Muscle layer of duodenum (tissue), 2 donors: ENCODE data around the gene ZNF469.

Experiments
- H3K27ac ChIP-seq: one replicate; pipeline ENCODE4 v1.7.0; 2013; ENCODE audit warnings: mild to moderate bottlenecking, low read length
- H3K27me3 ChIP-seq: one replicate; pipeline ENCODE4 v1.7.0; 2013; ENCODE audit warnings: low read depth, mild to moderate bottlenecking, control low read depth, low read length
- H3K36me3 ChIP-seq, 2 donors: one replicate each; pipeline ENCODE4 v1.7.0; 2013; ENCODE audit warnings: low read length in 2 of 2, control low read depth in 1 of 2, mild to moderate bottlenecking in 1 of 2; ENCODE audit not compliant: insufficient read depth in 2 of 2, control insufficient read depth in 1 of 2
- H3K4me1 ChIP-seq, 2 donors: one replicate each; pipeline ENCODE4 v1.7.0; 2013; ENCODE audit warnings: low read length in 2 of 2, mild to moderate bottlenecking in 2 of 2, control low read depth in 1 of 2, moderate library complexity in 1 of 2; ENCODE audit not compliant: insufficient read depth in 2 of 2, control insufficient read depth in 1 of 2
- H3K4me3 ChIP-seq, 2 donors: one replicate each; pipeline ENCODE4 v1.7.0; 2013; ENCODE audit warnings: low read length in 2 of 2, low read depth in 1 of 2, mild to moderate bottlenecking in 1 of 2
- H3K9me3 ChIP-seq, 2 donors: one replicate each; pipeline ENCODE4 v1.7.0; 2013; ENCODE audit warnings: low read length in 2 of 2, control low read depth in 1 of 2, mild to moderate bottlenecking in 1 of 2; ENCODE audit not compliant: control insufficient read depth in 1 of 2
- donor health status: healthy.

Gene ZNF469

GRCh38 chr16:88365244-88365865, 17.4 kb upstream of the ZNF469 start:
- Histone ChIP-seq H3K36me3 (no peaks in the 10 kb centered on the region), H3K27me3 (no peaks in the 10 kb centered on the region), H3K9me3 (peaks cover 0 to 4% of the 10 kb centered on the region in 2 donors), H3K27ac (no peak overlapping the region), H3K4me1 (no peaks in the 10 kb centered on the region), H3K4me3 (no peak overlapping the region)

GRCh38 chr16:88366032-88366703, 16.6 kb upstream of the ZNF469 start:
- no peak overlapping the region for H3K4me3 ChIP-seq
- no peak overlapping the region for H3K27ac ChIP-seq

GRCh38 chr16:88366704-88367047, 16.1 kb upstream of the ZNF469 start:
- H3K4me1 ChIP-seq = no peaks in the 10 kb centered on the region
- no peak overlapping the region for H3K27ac ChIP-seq
- H3K9me3 ChIP-seq = peaks cover 0 to 4% of the 10 kb centered on the region in 2 donors
- H3K4me3 ChIP-seq = no peak overlapping the region
- H3K27me3 ChIP-seq = no peaks in the 10 kb centered on the region
- no peaks in the 10 kb centered on the region for H3K36me3 ChIP-seq

More at GRCh38 chr16:88366032-88366703, 16.6 kb upstream of the ZNF469 start:
- Histone ChIP-seq H3K36me3 (no peaks in the 10 kb centered on the region), H3K4me1 (no peaks in the 10 kb centered on the region), H3K27me3 (no peaks in the 10 kb centered on the region), H3K9me3 (peaks cover 0 to 4% of the 10 kb centered on the region in 2 donors)

GRCh38 chr16:88367560-88367959, 15.2 kb upstream of the ZNF469 start:
- Histone ChIP-seq H3K36me3 (no peaks in the 10 kb centered on the region), H3K27ac (no peak overlapping the region), H3K9me3 (peaks cover 0 to under 1% of the 10 kb centered on the region in 2 donors), H3K4me1 (no peaks in the 10 kb centered on the region), H3K27me3 (no peaks in the 10 kb centered on the region), H3K4me3 (no peak overlapping the region)

GRCh38 chr16:88368036-88368435, 14.7 kb upstream of the ZNF469 start:
- no peaks in the 10 kb centered on the region for H3K27me3 ChIP-seq
- H3K9me3 ChIP-seq = no peaks in the 10 kb centered on the region
- H3K27ac ChIP-seq = no peak overlapping the region
- H3K4me1 ChIP-seq = no peaks in the 10 kb centered on the region
- no peaks in the 10 kb centered on the region for H3K36me3 ChIP-seq
- no peak overlapping the region for H3K4me3 ChIP-seq

- no peak overlapping the region for H3K4me3 ChIP-seq
- H3K4me1 ChIP-seq = no peaks in the 10 kb centered on the region
- H3K36me3 ChIP-seq = no peaks in the 10 kb centered on the region
- H3K27me3 ChIP-seq = no peaks in the 10 kb centered on the region
- H3K27ac ChIP-seq = no peak overlapping the region
- H3K9me3 ChIP-seq = no peaks in the 10 kb centered on the region
These were observed 13.8 kb upstream of the ZNF469 start for GRCh38 chr16:88368994-88369393.

GRCh38 chr16:88369447-88370008, 13.2 kb upstream of the ZNF469 start:
- no peaks in the 10 kb centered on the region for H3K4me1 ChIP-seq
- no peaks in the 10 kb centered on the region for H3K9me3 ChIP-seq
- H3K27me3 ChIP-seq = no peaks in the 10 kb centered on the region
- H3K36me3 ChIP-seq = no peaks in the 10 kb centered on the region
- no peak overlapping the region for H3K4me3 ChIP-seq
- no peak overlapping the region for H3K27ac ChIP-seq

GRCh38 chr16:88370365-88370764, 12.4 kb upstream of the ZNF469 start:
- Histone ChIP-seq H3K27me3 (no peaks in the 10 kb centered on the region), H3K4me3 (no peak overlapping the region), H3K36me3 (no peaks in the 10 kb centered on the region), H3K9me3 (no peaks in the 10 kb centered on the region), H3K4me1 (no peaks in the 10 kb centered on the region), H3K27ac (no peak overlapping the region)

GRCh38 chr16:88372522-88372921, 10.2 kb upstream of the ZNF469 start:
- no peak overlapping the region for H3K4me3 ChIP-seq
- no peaks in the 10 kb centered on the region for H3K9me3 ChIP-seq
- H3K36me3 ChIP-seq = no peaks in the 10 kb centered on the region
- no peak overlapping the region for H3K27ac ChIP-seq
- H3K27me3 ChIP-seq = no peaks in the 10 kb centered on the region
- H3K4me1 ChIP-seq = peaks cover 0 to 7% of the 10 kb centered on the region in 2 donors

- H3K27ac ChIP-seq = no peak overlapping the region
- peaks cover 0 to 7% of the 10 kb centered on the region in 2 donors for H3K4me1 ChIP-seq
- H3K27me3 ChIP-seq = no peaks in the 10 kb centered on the region
- H3K9me3 ChIP-seq = no peaks in the 10 kb centered on the region
- H3K4me3 ChIP-seq = no peak overlapping the region
- H3K36me3 ChIP-seq = no peaks in the 10 kb centered on the region
These were observed 9.5 kb upstream of the ZNF469 start for GRCh38 chr16:88373211-88373610.

GRCh38 chr16:88373927-88374492, 8.7 kb upstream of the ZNF469 start:
- no peak overlapping the region for H3K27ac ChIP-seq
- H3K4me1 ChIP-seq = peaks cover 0 to 7% of the 10 kb centered on the region in 2 donors
- no peak overlapping the region for H3K4me3 ChIP-seq
- no peaks in the 10 kb centered on the region for H3K27me3 ChIP-seq
- H3K9me3 ChIP-seq = no peaks in the 10 kb centered on the region
- H3K36me3 ChIP-seq = no peaks in the 10 kb centered on the region
